GM13977 (cell line): ENCODE data around the gene PDSS2.

Experiments
- DNase-seq: peaks from one replicate; pipeline ENCODE4 v3.0.0; 2012; ENCODE audit warnings: low spot score
- CTCF ChIP-seq: IDR thresholded peaks from 2 replicates; pipeline ENCODE4 v1.5.1; 2012; ENCODE audit warnings: mild to moderate bottlenecking, control low read depth; ENCODE audit not compliant: insufficient read depth; ENCODE audit errors: extremely low read depth, missing control alignments
- in situ Hi-C: fragments of 300-500 bp; cut with MboI; formaldehyde crosslinking; loops from one replicate; pipeline ENCODE4 v1.12.0; 2022; ENCODE audit warnings: low sequenced_read_pairs, low pct_unique_long_range_greater_than_20kb, mixed read lengths, inconsistent platforms; ENCODE audit not compliant: unreplicated experiment

The PDSS2 gene

GRCh38 chr6:107108201-107108890 lies 351.0 kb downstream of the PDSS2 start:
- in situ Hi-C loops: no loop called here
- no peak for DNase-seq
- TF ChIP-seq CTCF: no peak

GRCh38 chr6:107107791-107108190 lies 351.6 kb downstream of the PDSS2 start:
- in situ Hi-C loops: no loop called here
- no peak for DNase-seq
- TF ChIP-seq CTCF: no peak

- in situ Hi-C loops: no loop called here
- no peak for DNase-seq
- TF ChIP-seq CTCF: no peak
Measured at GRCh38 chr6:107106165-107106564, 353.2 kb downstream of the PDSS2 start.

GRCh38 chr6:107105511-107106116 lies 353.8 kb downstream of the PDSS2 start:
- no peak for DNase-seq

GRCh38 chr6:107103082-107103481 lies 356.3 kb downstream of the PDSS2 start:
- no peak for DNase-seq
- TF ChIP-seq CTCF: no peak
- in situ Hi-C loops: no loop called here

More at GRCh38 chr6:107105511-107106116, 353.8 kb downstream of the PDSS2 start:
- no peak for TF ChIP-seq CTCF
- in situ Hi-C loops: no loop called here
